GM19438 (cell line): ENCODE measurements around the gene GRP.

Source experiments
- ATAC-seq: cut with Tn5 transposase; IDR thresholded peaks from one replicate; pipeline ENCODE4 v1.9.1; 2021; ENCODE audit warnings: low read depth; ENCODE audit not compliant: unreplicated experiment

GRP gene

DNA sequence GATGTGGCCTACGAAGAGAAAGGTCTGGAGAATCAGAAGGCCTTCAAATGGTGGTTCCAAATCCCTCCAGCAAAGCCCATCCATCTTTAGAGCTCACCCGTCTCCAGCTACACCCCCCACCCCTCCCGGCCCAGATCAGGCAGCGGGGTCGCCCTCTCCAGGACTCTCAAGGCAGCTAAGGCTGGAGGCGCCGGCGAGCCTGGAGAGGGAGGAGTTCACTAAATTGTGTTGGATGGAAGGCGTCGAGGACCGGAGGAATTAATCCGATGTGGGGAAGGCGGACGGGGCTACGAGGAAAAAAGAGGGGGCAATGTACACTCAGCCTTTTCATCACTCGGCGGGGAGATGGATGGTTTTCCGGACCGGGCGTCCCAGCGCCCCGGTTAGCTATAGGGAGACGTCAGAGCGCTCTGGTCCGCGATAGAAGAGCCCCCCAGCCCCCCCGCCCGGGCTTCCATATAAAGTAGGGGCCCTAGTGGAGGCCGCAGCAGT, at the start of gene GRP:
Gene GRP, plus strand, starts transcription at position 487 of the 492 bp plus-strand sequence. CDS start 108 bp downstream, outside the sequence.
- no peak for ATAC-seq

DNA sequence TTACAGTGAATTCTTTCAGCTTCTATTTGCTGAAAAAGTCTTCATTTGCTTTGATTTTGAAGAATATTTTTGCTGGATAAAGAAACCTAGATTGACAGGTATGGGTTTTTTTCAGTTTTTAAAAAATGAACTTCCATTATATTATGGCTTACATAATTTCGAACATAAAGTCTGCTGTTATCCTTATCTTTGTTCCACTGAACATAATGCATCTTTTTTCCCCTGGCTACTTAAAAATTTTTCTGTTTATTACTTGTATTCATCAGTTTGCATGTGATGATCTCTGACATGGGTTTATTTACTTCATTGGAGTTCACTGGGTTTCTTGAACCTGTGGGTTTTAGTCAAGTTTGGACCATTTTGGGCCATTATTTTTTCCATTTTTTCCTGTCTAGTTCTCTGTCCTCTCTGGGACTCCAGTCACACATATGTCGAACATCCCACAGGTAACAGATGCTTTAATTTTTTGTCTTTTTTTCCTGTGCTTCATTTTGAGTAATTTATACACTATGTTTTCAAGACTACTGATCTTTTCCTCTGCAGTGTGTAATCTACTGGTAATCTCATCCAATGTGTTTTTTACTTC, 47.2 kb upstream of the GRP start:
- ATAC-seq: no peak

DNA sequence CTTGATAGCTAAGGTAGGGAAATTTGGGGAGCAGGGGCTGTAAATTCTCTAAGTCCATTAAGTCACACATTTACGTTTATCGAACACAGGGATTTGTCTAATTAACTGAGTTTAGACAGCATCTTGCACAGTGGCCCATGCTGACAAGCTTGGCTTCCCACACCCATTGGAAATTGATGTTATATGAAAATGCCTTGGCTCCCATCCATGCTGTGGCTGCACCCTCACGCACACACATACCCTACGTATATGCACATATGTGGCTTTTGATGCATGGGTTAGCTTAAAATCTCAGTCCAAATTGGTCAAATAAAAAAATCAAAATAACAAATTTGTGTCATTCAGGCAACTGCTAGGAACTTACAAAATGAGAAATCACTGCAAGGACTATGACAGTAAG, 42.5 kb upstream of the GRP start:
- no peak for ATAC-seq

DNA sequence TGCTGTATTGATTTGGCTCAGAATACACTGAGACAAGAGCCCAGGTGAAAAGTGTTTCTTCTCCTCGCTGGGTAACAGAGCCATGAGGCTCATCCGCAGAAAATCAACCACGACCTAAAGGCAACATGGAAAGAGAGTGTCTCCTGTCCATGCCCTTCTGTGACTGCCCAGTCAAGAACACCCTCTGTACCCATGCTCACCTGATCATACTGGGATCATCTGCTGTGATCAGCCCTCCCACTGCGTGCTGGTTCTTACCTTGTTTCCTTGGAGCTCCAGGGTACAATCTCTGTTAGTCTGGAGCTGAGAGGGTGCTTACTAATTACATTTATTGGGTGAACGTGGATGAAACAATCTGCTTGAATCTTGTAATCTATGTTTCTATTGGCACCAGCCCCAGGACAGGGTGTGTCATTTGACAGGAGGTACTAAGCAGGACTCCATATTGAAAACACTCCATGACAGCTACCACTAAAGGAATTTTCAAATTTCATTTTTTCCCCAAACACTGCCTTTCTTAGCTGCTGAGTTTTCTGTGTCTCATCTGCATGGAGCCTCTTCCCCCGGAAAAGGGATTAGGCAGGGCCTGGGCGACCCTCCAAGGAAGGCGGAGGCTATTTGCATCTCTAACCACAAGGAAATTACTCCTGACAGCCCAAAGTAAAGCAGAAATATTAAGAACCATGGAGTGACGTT, 39.7 kb upstream of the GRP start:
- ATAC-seq: no peak

DNA sequence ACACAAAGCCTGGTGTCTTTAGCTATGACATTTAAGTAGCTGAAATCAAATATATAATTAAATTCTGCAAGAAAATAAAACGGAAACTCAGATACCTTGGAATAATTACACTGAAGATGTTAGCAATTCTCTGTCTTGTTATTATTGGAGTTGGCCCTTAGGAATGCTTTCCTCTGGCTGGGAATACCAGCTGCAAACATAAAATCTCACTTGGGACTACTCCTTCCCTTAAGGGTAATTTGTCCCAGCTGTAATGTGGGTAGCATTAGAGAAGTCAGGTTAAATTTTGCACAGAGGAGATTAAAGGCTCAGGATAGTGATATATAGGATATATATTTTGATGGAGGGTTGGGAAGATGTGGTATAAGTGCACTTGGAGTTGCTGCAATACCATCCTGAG, 37.3 kb upstream of the GRP start:
- no peak for ATAC-seq

DNA sequence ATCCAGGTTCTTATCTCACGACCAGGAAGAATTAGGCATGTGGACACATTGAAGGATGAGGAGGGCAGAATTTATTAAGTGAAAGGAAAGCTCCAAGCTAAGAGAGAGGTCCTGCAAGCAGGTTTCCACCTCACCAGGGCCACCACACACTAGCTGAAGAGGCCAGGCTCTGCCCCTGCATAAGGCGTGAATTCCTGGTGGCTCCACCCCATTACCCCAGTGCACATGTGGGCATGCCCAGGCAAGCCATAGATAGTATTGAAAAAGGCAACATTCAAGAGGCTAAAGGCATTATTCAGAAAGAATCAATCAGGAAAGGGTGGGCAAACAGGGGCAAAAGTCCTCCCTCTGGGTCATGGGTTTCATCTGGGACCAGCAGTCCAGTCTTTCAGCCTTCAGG, 30.9 kb upstream of the GRP start:
- no peak for ATAC-seq

DNA sequence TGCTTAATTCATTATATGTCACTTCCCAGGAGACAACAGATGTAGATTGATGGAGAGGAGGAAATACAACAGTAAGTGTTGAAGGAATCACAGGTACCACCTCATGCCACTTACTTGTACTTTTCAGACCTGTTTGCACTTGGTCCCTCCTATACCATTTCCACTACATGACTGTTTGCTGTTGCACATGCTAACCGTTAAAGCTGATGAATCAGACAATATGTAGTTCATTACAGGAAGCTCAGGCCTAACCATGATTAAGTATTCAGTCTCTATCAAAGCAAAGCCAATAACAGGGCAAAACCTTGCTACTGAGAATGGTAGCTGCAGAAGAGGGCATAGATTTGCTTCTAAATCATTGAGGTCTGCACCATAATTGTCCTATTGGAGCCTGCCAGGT, 30.2 kb upstream of the GRP start:
- ATAC-seq: no peak

DNA sequence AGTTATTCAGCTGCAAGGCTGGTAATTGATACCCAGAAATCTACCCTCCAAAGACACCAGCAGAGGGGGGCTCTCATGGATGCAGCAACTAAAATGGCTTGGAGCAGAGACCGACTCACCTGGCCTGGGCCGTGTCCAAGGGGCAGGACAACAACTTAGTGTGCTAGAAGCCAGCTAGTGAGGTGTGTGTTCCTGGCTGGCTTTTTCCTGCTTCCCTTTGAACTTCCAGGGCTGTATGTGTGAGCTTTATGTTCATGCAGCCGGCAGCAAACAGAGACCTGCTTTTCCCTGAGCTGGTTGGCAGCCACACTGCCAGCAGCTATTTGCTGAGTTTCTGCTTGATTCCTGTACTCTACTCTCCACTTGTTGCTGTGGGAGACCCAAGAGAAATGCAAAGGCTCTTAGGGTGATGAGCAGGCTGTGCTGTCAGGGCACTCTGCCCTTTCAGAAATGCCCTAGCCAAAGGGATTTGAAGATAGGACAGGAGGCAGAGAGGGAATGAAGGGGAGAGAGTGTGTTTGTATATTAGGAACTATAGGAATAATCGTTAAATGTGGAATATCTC, 23.7 kb upstream of the GRP start:
- no peak for ATAC-seq

DNA sequence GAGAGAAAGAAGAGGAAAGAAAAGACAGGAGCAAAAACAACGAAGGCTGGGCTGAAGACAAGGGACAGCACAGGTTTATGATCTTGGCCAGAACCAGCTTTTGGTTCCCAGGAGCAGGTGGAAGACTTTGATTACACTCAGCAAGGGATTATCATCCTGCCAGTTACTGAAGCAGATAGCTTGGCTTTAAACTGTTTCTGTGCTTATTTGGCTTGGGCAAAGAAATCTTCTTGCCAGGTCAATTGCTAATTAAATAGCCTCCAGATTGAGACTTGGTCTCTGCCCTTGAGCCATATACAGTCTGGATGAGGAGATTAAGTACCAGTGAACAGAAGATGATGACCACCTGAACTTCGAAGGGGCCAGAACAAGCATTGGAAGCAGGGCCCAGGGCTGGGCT, 22.3 kb upstream of the GRP start:
- no peak for ATAC-seq

DNA sequence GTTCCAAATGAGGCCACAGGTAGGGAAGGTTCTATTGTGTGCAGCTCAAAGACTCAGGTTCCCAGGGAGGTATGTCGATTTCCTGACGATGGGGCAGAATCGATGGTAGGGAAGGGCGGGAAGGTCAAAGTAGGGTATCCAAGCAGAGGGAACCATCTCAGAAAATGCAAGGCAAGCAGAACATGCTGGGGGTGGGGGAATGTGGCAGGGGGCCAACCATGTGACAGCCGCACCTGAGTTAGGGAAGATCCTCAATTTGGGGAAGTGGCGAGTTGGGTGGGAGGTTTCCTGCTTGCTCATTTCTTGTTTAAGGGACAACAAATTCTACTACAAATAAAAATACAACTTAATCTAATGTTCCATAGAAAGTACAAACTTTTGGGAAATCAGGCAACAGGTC, 21.7 kb upstream of the GRP start:
- ATAC-seq: no peak

DNA sequence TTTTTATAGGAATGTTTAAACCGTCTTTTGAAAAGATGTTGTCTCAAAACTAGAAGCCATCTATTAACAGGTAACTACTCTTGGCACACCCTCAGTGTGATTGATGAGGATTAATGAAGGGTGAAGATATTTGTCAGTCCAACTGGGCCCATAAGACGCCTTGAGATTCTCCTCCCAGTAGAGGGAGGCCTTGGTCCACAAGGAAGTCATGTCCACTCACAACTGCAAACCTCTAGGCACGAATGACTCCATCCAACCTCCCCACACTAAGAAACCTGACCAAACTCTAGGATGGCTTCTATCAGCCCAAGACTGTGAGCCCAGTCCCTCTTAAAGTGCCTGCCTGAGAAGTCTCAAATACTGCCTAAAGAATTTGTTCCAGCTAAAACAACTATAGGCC, 19.2 kb upstream of the GRP start:
- ATAC-seq: no peak

DNA sequence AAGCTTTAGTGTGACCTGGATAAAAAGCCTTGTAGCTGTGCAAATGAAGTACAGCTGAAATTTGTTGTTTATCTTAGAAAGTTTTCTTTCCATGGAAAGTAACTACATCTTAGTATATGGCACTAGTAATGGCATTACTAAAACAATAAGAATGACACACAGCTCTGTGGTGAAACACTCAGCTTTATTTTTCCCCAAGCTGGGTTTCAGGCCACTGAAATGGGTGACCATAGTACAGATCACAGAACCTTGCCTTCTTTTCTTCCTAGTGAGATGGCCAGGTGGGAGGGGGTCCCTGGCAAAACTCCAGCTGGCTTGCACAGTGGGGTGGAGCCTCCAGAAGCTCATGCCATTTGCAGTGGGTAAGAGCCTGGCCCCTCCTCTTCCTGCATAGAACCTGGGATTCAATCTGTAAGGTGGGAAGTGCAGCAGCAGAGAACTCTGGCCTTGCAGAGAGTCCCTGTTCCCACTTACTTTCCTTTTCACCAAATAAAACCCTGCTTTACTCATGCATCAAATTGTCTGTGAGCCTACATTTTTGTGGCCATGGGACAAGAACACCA, 17.6 kb upstream of the GRP start:
- ATAC-seq: no peak

DNA sequence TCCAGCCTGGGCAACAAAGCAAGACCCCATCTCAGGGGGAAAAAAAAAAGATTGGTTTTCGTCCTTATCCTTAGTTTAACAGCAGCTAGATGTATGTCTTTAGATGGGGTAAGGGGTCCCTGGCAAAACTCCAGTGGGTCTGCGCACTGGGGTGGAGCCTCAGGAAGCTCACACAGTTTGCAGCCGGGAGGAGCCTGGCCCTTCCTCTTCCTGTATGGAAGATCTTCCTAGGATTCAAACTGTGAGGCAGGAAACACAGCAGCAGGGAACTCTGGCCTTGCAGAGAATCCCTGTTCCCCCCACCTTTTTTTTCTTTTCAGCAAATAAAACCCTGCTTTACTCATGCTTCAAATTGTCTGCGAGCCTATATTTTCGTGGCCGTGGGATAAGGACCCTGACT, 12.5 kb upstream of the GRP start:
- no peak for ATAC-seq

DNA sequence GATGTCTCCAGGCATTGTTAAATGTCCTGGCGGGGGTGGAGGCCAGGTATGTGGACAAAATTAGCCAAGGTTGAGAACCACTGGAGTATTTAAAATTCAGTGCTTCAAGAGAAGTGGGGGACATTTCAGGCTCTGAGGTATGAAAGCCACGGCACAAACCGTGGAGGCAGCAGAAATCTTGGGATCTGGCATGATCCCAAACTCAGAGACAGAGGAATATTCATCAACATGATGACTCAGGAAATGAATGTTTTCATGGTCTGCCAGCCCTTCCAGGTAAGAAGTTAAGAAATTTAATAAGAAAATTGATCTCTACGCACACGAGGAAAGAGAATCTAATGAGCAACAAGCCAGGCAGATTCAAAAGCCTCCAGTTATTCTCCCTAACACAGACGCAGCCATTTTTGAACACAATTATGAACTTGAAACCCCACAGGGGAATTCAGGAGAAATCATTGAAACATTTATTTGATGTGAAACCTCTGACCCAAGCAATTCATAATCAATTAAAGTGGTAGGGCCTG, 11.3 kb upstream of the GRP start:
- no peak for ATAC-seq

DNA sequence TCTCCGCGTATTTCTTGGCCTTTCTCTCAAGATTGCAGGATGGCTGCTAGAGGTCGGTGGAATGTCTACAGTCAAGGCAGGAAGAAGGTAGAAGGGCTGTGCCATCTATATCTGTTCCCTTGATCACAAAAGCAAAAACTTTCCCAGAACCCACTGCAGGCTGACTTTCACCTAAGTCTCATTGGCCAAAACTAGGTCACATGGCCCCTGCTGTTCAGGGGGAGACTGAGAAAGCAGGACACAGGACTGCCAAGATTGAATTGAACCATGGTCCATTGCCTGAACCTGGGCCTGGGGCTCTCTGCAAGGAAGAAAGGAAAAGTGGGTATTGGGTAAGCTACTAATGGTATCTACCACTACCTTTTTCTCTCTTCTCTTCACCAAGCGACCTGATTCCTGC, 9.7 kb upstream of the GRP start:
- no peak for ATAC-seq

DNA sequence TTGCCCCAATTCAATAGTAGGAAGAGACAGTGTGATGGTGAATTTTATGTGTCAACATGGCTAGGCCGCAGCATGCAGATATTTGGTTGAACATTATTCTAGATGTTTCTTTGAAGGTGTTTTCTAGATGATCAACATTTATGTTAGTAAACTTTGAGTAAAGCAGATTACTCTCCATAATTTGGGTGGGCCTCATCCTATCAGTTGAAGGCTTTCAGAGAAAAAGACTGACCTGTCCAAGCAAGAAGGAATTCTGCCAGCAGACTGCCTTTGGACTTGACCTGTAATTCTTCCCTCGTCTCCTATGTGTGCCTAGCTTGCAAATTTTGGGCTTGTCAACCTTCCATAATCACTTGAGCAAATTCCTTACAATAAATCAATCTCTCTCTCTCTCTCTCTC, 8.3 kb upstream of the GRP start:
- no peak for ATAC-seq

DNA sequence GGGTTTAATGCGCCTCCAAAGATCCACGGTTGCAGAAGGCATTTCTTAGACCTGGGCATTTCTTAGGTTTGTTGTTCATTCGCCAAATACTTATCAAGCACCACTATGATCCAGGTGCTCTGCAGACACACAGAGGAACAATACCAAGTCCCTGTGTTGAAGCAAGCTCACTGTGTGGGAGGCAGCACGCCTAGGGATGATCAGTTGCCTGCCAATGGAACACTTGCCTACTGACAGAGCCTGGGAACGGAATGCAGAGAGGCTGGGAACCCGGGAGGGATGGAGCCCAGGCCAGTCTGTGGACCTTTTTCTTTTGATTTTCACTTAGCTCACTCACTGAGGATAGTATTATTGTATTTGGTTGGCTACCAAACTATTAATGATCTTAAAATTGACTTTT, 1.9 kb upstream of the GRP start:
- no peak for ATAC-seq

DNA sequence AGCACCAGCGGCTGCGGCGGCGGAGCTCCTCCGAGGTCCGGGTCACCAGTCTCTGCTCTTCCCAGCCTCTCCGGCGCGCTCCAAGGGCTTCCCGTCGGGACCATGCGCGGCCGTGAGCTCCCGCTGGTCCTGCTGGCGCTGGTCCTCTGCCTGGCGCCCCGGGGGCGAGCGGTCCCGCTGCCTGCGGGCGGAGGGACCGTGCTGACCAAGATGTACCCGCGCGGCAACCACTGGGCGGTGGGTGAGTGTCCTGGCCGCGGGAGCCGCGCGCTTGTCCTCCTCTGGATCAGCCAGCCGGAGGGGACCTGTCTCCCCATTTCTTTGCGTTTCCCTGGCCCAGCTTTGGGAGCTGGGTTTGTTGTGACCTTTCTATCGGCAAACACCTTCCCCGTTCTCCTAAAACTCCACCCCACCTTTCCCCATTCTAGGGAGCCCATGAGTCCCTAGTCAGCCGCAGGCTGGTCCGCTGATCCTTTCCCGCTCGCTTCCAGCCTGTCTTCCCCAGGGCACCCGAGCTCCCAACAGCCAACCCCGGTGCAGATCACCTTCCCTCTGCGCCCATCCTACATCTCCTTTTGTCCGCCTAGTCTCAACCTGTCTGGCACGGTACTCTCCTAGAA, 316 bp downstream of the GRP start:
- no peak for ATAC-seq

DNA sequence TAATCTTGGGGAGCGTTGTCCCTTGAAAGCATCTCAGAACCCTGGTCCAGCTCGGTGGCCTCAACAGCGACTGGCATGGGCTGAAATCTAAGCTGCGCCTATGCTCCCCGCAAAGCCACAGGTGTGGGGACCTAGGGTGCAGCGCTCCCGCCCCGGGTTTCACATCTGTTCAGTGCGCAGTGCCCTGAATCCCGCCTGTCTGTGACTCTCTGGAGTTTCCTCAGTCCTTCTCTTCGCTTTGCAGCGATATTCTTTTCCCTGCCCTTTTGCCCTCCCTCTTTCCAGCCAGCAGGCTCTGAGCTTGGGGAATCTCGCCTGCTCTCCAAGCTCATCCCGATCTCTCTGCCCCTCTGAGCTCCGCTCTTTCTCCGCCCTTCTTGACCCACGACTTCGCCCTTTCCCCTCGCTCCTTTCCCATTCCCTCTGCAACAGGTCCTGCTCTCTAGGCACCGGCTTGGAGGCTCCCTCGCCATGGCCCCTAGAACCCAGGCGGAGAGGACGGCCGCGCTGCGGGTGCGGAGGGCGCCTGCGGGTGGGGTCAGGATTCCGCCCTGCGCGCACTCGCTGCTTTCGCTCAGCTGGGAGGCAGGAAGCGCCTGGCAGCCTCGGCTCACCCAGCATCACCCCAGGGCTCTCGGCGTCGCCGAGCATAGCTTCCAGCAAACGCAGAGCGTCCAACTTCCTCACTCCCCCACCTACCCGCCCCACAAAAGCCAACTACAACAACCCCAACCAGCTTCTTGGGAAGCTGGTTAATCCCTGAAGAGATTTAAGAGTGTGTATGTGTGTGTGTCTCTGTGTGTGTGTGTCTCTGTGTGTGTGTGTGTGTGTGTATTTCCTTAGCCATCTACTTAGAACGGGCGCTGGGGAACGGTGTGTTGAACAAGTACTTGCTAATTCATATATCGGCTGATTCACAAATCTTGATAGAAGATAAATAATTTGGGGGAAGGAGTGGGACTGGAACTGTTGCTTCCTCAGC, 1.1 kb downstream of the GRP start:
- ATAC-seq: no peak

DNA sequence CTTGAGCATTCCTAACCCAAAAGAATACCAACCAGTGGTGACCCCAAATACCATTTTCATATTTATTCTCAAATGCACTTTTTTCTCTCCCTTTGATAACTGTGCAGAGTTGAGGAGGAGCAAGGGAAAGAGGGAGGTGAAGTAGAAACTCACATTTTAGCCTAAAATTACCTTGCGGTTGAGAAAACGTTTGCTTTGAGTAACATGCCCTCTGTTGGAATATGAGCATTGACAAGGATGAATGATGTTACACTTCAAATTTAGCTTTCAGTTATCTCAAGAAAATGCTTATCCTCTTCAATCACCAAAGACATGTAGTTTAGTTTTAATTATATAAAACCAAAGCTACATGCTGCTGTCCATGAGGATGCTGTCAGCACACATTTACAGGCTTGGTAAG, 2.4 kb downstream of the GRP start:
- no peak for ATAC-seq
